Loucy (cell line): ENCODE results near the gene KRT80.

Experiments used
- CTCF ChIP-seq: fragments of 200-600 bp; sonication (generic); conservative IDR thresholded peaks from 2 replicates; pipeline ENCODE4 v1.5.1; 2014; ENCODE audit warnings: mild to moderate bottlenecking, antibody characterized with exemption, low read length
- EZH2phosphoT487 ChIP-seq: fragments of 200-600 bp; IDR thresholded peaks from 2 replicates; pipeline ENCODE4 v1.6.1; 2018; ENCODE audit warnings: antibody characterized with exemption, mild to moderate bottlenecking, moderate library complexity, borderline replicate concordance

DNA sequence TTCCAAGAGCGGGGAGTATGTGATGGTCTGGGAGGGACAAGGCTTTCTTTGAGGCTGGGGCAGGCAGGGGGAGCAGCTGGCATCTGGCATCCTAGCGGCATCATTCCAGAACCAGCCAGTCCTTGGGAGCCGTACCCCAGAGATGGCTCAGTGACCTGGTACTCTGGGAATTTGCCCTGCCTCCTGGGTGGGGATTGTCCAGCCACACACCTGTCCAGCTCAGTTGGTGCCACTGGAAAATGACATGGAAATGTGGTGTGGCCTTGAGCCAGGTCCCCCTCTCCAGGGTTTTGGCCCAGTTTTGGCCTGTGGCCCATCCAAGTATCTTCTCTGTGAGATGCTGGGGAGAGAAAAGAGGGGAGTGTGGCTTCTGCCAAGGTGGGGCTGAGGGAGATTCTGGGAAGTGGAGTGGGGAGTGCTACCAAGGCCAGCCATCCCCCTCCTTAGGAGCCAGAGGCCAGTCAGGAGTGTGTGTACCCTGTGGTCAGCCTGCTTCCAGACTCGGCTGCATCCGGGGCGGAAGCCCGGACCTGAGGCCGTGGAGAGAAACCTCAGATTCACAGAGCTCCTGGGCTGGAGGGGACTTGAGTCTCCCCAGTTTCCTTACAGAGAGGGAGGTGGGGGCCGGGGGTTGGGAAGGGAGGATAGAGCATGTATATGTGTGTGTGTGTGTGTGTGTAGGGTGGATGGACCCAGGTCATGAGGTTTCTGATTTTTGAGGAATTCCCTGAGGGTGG, 14.7 kb upstream of the KRT80 start:
- no peak for TF ChIP-seq CTCF
- no peak for TF ChIP-seq EZH2phosphoT487
